C4-2B (cell line): ENCODE results near the gene SYCE3.
"Not testable (repeated sequence)": the region's sequence is repeated elsewhere in the genome, so short reads cannot be mapped to it uniquely, and the experiment has no call there.

Experiments used
- H3K27ac ChIP-seq: fragments of 450-650 bp; 2 replicates; pipeline ENCODE4 v1.5.1; 2017
- CTCF ChIP-seq: fragments of 450-650 bp; conservative IDR thresholded peaks from 2 replicates; pipeline ENCODE4 v1.5.1; 2017; ENCODE audit warnings: mild to moderate bottlenecking
- ZFX ChIP-seq: fragments of 450-650 bp; IDR thresholded peaks from 2 replicates; pipeline ENCODE4 v1.6.1; 2017

Gene SYCE3

GRCh38 chr22:50546326-50547262, 16.1 kb downstream of the SYCE3 start:
- H3K27ac ChIP-seq: no peak overlapping the region
- TF ChIP-seq ZFX: no peak
- no peak for TF ChIP-seq CTCF

- H3K27ac ChIP-seq: no peak within 1 kb of the TSS
- no peak for TF ChIP-seq ZFX
- TF ChIP-seq CTCF: no peak
These were observed 17.0 kb downstream of the SYCE3 start, which contains the start of gene KLHDC7B for GRCh38 chr22:50545522-50546325. Gene KLHDC7B (plus strand): TSS chr22:50545899. CDS start chr22:50546244, 345 bp downstream.

GRCh38 chr22:50544746-50545253, 17.9 kb downstream of the SYCE3 start:
- TF ChIP-seq CTCF (no peak), ZFX (no peak)
- H3K27ac ChIP-seq: no peak overlapping the region

- no peak overlapping the region for H3K27ac ChIP-seq
- no peak for TF ChIP-seq CTCF
- no peak for TF ChIP-seq ZFX
These were observed 18.5 kb downstream of the SYCE3 start for GRCh38 chr22:50544078-50544745.

- TF ChIP-seq ZFX (no peak), CTCF (no peak)
- H3K27ac ChIP-seq: no peak overlapping the region
These were observed 20.2 kb downstream of the SYCE3 start for GRCh38 chr22:50542416-50542927.

GRCh38 chr22:50541667-50542026, 21.1 kb downstream of the SYCE3 start:
- H3K27ac ChIP-seq: not testable (repeated sequence)

- TF ChIP-seq CTCF (no peak), ZFX (no peak)
- no peak overlapping the region for H3K27ac ChIP-seq
These were observed 22.3 kb downstream of the SYCE3 start for GRCh38 chr22:50540381-50540780.
